Suprapubic skin (tissue), 4 donors: Measurements from ENCODE around the gene CNTN6. TPM values are rescaled to one million over a fixed set of nuclear protein-coding genes. Genes with fewer than 3 reads are reported as not detected.

ENCODE experiments used
- DNase-seq, 2 donors: peaks; one replicate each; pipeline ENCODE4 v3.0.0-alpha.2; 2019; ENCODE audit warnings: low spot score in 2 of 2
- H3K27ac ChIP-seq: fragments of 200-600 bp; sonication (generic); one replicate; pipeline ENCODE4 v1.5.1; 2019
- H3K27me3 ChIP-seq: fragments of 200-600 bp; sonication (generic); one replicate; pipeline ENCODE4 v1.5.1; 2019
- H3K36me3 ChIP-seq: fragments of 200-600 bp; sonication (generic); one replicate; pipeline ENCODE4 v1.5.1; 2019
- H3K4me1 ChIP-seq: fragments of 200-600 bp; sonication (generic); one replicate; pipeline ENCODE4 v1.5.1; 2019
- H3K4me3 ChIP-seq: fragments of 200-600 bp; sonication (generic); one replicate; pipeline ENCODE4 v1.5.1; 2019; ENCODE audit warnings: mild to moderate bottlenecking
- H3K9me3 ChIP-seq: fragments of 200-600 bp; sonication (generic); one replicate; pipeline ENCODE4 v1.5.1; 2019
- EP300 ChIP-seq: sonication (generic); formaldehyde crosslinking; IDR thresholded peaks from one replicate; pipeline ENCODE4 v1.6.1; 2017; ENCODE audit warnings: antibody characterized with exemption
- POLR2A ChIP-seq, 2 donors: fragments of 450-650 bp; IDR thresholded peaks; one replicate each; pipeline ENCODE4 v1.6.1; 2017; ENCODE audit warnings: antibody characterized with exemption in 2 of 2, mild to moderate bottlenecking in 2 of 2, moderate library complexity in 2 of 2
- POLR2AphosphoS5 ChIP-seq, 3 donors: sonication (generic); formaldehyde crosslinking; IDR thresholded peaks; one replicate each; pipeline ENCODE4 v1.6.1; 2017; ENCODE audit warnings: antibody characterized with exemption in 3 of 3
- WGBS: methylation state at CpG from one replicate; pipeline ENCODE4 v1.1.5; 2018; 5-methylcytosine and 5-hydroxymethylcytosine counted together
- total RNA-seq, 4 donors: library from RNA; depleted of rRNA; stranded (reverse); fragments of >200 nt; gene quantifications; one replicate each; pipeline ENCODE4 v1.1.0, GENCODE V29; 2016
- TF ChIP-seq, protein P1 (sequence below), 2 donors: fragments of 200-600 bp in 1 of 2; fragments of 450-650 bp in 1 of 2; sonication (generic) in 1 of 2; IDR thresholded peaks; one replicate each; pipeline ENCODE4 v1.5.1; 2016 to 2019; ENCODE audit warnings: antibody characterized with exemption in 2 of 2, mild to moderate bottlenecking in 1 of 2, moderate library complexity in 1 of 2

Gene CNTN6
- total RNA-seq, 4 donors from 2014 or later, result not detected

DNA sequence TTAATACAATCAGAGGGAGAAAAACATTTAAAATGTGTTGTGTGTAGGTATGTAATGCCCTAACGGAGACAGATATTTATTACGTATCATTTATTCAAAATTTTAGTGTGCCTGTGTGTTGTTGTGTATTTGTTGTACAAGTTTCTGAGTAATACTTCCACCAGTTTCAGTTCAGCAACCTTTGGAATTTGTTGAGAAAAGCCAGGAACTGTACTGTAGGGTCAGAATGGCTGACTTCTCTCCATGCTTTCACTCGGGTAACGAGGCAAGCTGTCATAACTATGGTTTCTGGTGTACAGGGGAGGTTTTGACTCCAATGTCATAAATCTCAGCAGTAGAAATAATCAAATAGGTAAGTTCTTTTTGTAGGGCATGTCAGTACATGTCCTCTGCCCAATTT is 23.8 kb upstream of the CNTN6 start:
- no peaks in the 10 kb centered on the region for H3K27me3 ChIP-seq
- H3K4me3 ChIP-seq, result no peak overlapping the region
- no peak overlapping the region for H3K27ac ChIP-seq
- H3K36me3 ChIP-seq, result no peaks in the 10 kb centered on the region
- no peaks in the 10 kb centered on the region for H3K4me1 ChIP-seq
- no peak for DNase-seq
- TF ChIP-seq, protein P1, sequence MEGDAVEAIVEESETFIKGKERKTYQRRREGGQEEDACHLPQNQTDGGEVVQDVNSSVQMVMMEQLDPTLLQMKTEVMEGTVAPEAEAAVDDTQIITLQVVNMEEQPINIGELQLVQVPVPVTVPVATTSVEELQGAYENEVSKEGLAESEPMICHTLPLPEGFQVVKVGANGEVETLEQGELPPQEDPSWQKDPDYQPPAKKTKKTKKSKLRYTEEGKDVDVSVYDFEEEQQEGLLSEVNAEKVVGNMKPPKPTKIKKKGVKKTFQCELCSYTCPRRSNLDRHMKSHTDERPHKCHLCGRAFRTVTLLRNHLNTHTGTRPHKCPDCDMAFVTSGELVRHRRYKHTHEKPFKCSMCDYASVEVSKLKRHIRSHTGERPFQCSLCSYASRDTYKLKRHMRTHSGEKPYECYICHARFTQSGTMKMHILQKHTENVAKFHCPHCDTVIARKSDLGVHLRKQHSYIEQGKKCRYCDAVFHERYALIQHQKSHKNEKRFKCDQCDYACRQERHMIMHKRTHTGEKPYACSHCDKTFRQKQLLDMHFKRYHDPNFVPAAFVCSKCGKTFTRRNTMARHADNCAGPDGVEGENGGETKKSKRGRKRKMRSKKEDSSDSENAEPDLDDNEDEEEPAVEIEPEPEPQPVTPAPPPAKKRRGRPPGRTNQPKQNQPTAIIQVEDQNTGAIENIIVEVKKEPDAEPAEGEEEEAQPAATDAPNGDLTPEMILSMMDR (IDR thresholded peaks at IDR 0.05), result no peak
- no peak for TF ChIP-seq POLR2AphosphoS5 (IDR thresholded peaks at IDR 0.05)
- TF ChIP-seq EP300, result no peak
- no peak for TF ChIP-seq POLR2A (IDR thresholded peaks at IDR 0.05)
- 57% methylated on average over 4 of the region's 4 CpGs for WGBS
- no peaks in the 10 kb centered on the region for H3K9me3 ChIP-seq

DNA sequence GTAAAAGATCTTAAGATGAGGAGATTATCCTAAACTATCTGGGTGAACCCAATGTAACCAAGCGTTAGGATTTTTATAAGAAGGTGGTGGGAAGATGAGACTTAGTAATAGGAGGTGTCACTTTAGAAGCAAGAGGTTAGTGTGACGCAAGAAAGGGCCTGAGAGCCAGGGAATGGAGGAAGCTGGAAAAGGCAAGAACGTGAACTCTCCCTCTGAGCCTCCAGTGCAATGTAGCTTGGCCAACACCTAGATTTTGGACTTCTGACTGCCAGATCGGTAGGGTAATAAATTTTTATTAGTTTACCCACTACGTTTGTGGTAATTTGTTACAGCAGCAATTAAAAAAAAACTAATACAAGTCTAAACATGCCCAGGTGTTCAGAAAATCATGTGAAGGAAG is 20.8 kb upstream of the CNTN6 start:
- Histone ChIP-seq H3K36me3 (no peaks in the 10 kb centered on the region), H3K27ac (no peak overlapping the region), H3K4me3 (no peak overlapping the region), H3K27me3 (no peaks in the 10 kb centered on the region), H3K9me3 (no peaks in the 10 kb centered on the region), H3K4me1 (no peaks in the 10 kb centered on the region)
- WGBS, result 47% methylated on average over 5 of the region's 5 CpGs
- no peak for DNase-seq
- TF ChIP-seq POLR2AphosphoS5 (IDR thresholded peaks at IDR 0.05) (no peak), POLR2A (IDR thresholded peaks at IDR 0.05) (no peak), EP300 (no peak)
- TF ChIP-seq, protein P1 (IDR thresholded peaks at IDR 0.05), result no peak

DNA sequence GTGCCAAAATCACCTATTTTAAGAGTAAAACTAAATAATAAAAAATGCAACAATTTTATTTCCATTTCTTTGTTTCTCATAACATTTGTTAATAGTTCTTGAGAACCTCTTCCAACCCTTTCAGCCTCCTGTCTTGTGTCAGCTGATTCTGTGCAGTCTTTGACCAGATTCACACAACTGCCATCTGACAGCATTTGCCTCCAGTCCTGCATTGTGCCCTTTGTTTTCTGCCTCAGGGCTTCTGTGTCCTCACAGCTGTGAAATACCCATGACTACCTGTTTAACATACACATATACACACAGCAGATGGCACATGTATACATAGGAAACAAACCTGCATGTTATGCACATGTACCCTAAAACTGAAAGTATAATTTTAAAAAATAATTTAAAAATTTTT is 13.2 kb upstream of the CNTN6 start:
- Histone ChIP-seq H3K9me3 (no peaks in the 10 kb centered on the region), H3K36me3 (no peaks in the 10 kb centered on the region), H3K4me3 (no peak overlapping the region), H3K4me1 (no peaks in the 10 kb centered on the region), H3K27ac (no peak overlapping the region), H3K27me3 (no peaks in the 10 kb centered on the region)
- DNase-seq, result no peak
- TF ChIP-seq, protein P1 (IDR thresholded peaks at IDR 0.05), result no peak
- TF ChIP-seq POLR2AphosphoS5 (IDR thresholded peaks at IDR 0.05), result no peak
- no peak for TF ChIP-seq EP300
- TF ChIP-seq POLR2A (IDR thresholded peaks at IDR 0.05), result no peak

DNA sequence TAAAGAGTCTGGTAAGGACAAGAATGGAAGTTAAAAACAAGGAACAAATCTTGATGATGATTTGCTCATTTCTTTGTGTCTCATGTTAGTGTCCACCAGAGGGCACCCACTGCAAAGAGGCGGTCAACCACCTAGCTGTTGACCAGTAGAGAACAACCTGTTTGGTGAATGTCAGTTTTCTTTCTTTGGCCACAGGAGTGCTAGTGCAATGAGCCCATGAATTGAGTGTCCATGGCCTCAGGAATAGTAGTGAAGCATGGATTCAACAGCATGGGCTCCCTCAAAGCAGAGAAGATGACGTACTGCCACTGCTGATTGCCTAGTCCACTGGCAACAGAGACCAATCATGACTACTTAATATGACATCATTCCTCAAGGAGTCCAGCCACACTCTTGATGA is 10.7 kb upstream of the CNTN6 start:
- WGBS, result 61% methylated on average over 2 of the region's 2 CpGs
- H3K4me1 ChIP-seq, result no peaks in the 10 kb centered on the region
- no peak overlapping the region for H3K27ac ChIP-seq
- H3K27me3 ChIP-seq, result no peaks in the 10 kb centered on the region
- no peak for DNase-seq
- H3K9me3 ChIP-seq, result no peaks in the 10 kb centered on the region
- TF ChIP-seq EP300 (no peak), POLR2AphosphoS5 (IDR thresholded peaks at IDR 0.05) (no peak)
- TF ChIP-seq, protein P1 (IDR thresholded peaks at IDR 0.05), result peak in 1 of 2 donors; percentile 49
- H3K36me3 ChIP-seq, result no peaks in the 10 kb centered on the region
- no peak overlapping the region for H3K4me3 ChIP-seq

DNA sequence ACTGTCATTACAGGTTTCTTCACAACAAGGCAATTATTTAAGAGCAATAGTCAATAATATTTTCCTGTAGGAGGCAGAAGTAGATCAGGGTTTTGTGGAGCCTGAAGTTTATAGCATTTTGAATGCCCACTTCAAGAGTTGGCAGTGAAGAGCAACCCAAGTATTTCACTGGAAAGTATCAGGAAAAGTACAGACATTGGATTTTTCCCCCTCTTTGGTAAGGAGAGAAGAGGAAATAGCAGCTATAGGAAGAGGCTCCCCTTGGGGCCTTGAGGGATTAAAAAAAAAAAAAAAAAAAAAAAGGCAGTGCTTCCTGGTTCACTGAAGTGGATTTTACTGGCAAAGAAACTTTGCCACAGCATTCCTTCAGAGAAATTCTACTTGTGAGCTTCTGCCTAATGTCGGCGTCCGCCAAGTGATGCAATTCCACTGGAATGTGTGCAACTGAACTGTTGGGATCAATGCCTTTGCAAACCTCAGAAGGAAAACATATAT is 5.7 kb upstream of the CNTN6 start:
- 29% methylated on average over 3 of the region's 3 CpGs for WGBS
- H3K27ac ChIP-seq, result no peak overlapping the region
- TF ChIP-seq POLR2AphosphoS5 (IDR thresholded peaks at IDR 0.05) (peak in 1 of 3 donors; percentile 28), POLR2A (IDR thresholded peaks at IDR 0.05) (no peak)
- H3K27me3 ChIP-seq, result no peaks in the 10 kb centered on the region
- H3K9me3 ChIP-seq, result no peaks in the 10 kb centered on the region
- H3K4me1 ChIP-seq, result no peaks in the 10 kb centered on the region
- H3K4me3 ChIP-seq, result no peak overlapping the region
- DNase-seq, result peak in 1 of 2 donors; percentile 56
- no peaks in the 10 kb centered on the region for H3K36me3 ChIP-seq

DNA sequence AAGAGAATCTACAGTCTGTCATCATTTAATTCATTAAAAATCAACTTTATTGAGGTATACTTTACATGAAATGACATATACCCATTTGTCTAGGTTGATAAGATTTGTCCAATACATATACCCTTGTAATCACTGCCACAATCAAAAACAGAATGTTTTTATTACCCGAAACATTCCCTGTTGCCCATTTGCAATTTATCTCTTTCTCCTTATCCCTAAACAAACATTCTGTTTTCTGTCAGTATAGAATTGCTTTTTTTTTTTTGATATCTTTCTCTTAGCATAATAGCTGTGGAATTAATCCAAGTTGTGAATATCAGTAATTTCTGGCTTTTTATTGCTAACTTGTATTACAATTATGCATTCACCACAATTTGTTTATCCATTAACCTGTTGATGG is 4.3 kb upstream of the CNTN6 start:
- Histone ChIP-seq H3K4me3 (no peak overlapping the region), H3K4me1 (no peaks in the 10 kb centered on the region), H3K9me3 (no peaks in the 10 kb centered on the region), H3K27ac (no peak overlapping the region), H3K27me3 (no peaks in the 10 kb centered on the region), H3K36me3 (no peaks in the 10 kb centered on the region)
- WGBS, result 94% methylated on average over 1 of the region's 1 CpG
- DNase-seq, result no peak
- no peak for TF ChIP-seq POLR2AphosphoS5 (IDR thresholded peaks at IDR 0.05)
- TF ChIP-seq, protein P1 (IDR thresholded peaks at IDR 0.05), result no peak
- TF ChIP-seq EP300, result no peak
- TF ChIP-seq POLR2A (IDR thresholded peaks at IDR 0.05), result no peak
